MCF 10A (cell line): ENCODE data around the gene SLC22A23. TPM values are rescaled to one million over a fixed set of nuclear protein-coding genes. Genes with fewer than 3 reads are reported as not detected.

Experiments
- BruUV-seq: library from RNA; stranded (reverse); fragments of 400-500 nt; replicated peaks from 2 replicates; lab custom pipeline; 2021; lab: Mats Ljungman, UMichigan
- CTCF ChIA-PET: fragments of 300-600 bp; sonication (Branson Sonifier 250); formaldehyde crosslinking; extraction: SDS; loops from one replicate; lab custom pipeline; 2021; ENCODE audit warnings: antibody characterized with exemption, inconsistent platforms; lab: Yijun Ruan, JAX
- POLR2A ChIA-PET: fragments of 300-600, 350-650 bp; sonication (Branson Sonifier 250); formaldehyde crosslinking; extraction: SDS; loops from one replicate; lab custom pipeline; 2020; ENCODE audit warnings: antibody characterized with exemption, inconsistent platforms; lab: Yijun Ruan, JAX
- DNase-seq: peaks from one replicate; pipeline ENCODE4 v3.0.0-alpha.2; 2018; ENCODE audit not compliant: unreplicated experiment
- H3K27ac Mint-ChIP-seq: one replicate; pipeline ENCODE4 v1.8.0; 2022; ENCODE audit warnings: mild to moderate bottlenecking, low read depth, mixed read lengths; ENCODE audit not compliant: unreplicated experiment
- H3K27me3 Mint-ChIP-seq: one replicate; pipeline ENCODE4 v1.8.0; 2022; ENCODE audit warnings: mixed read lengths; ENCODE audit not compliant: insufficient read depth, unreplicated experiment
- H3K36me3 Mint-ChIP-seq: one replicate; pipeline ENCODE4 v1.8.0; 2022; ENCODE audit warnings: mild to moderate bottlenecking, moderate library complexity, mixed read lengths; ENCODE audit not compliant: insufficient read depth, unreplicated experiment
- H3K4me1 Mint-ChIP-seq: one replicate; pipeline ENCODE4 v1.8.0; 2022; ENCODE audit warnings: mixed read lengths; ENCODE audit not compliant: insufficient read depth, unreplicated experiment
- H3K4me3 Mint-ChIP-seq: one replicate; pipeline ENCODE4 v1.8.0; 2022; ENCODE audit warnings: mild to moderate bottlenecking, moderate library complexity, mixed read lengths; ENCODE audit not compliant: unreplicated experiment
- H3K9me3 Mint-ChIP-seq: one replicate; pipeline ENCODE4 v1.8.0; 2022; ENCODE audit warnings: mixed read lengths; ENCODE audit not compliant: unreplicated experiment
- intact Hi-C: fragments of 100-400 bp; cut with micrococcal nuclease; formaldehyde crosslinking; loops from 2 replicates; pipeline ENCODE4 v1.14.1; 2022
- total RNA-seq: library from RNA; stranded (reverse); gene quantifications from 2 replicates; pipeline ENCODE4 v1.2.3, GENCODE V29; 2022
- TF ChIP-seq, protein P1 (sequence below): fragments of 200-600 bp; IDR thresholded peaks from one replicate; pipeline ENCODE4 v1.8.0; 2022; ENCODE audit warnings: antibody characterized with exemption, mild to moderate bottlenecking; ENCODE audit not compliant: unreplicated experiment

Gene SLC22A23
- total RNA-seq, 1 experiment from 2014 or later, result 11.9 TPM

DNA sequence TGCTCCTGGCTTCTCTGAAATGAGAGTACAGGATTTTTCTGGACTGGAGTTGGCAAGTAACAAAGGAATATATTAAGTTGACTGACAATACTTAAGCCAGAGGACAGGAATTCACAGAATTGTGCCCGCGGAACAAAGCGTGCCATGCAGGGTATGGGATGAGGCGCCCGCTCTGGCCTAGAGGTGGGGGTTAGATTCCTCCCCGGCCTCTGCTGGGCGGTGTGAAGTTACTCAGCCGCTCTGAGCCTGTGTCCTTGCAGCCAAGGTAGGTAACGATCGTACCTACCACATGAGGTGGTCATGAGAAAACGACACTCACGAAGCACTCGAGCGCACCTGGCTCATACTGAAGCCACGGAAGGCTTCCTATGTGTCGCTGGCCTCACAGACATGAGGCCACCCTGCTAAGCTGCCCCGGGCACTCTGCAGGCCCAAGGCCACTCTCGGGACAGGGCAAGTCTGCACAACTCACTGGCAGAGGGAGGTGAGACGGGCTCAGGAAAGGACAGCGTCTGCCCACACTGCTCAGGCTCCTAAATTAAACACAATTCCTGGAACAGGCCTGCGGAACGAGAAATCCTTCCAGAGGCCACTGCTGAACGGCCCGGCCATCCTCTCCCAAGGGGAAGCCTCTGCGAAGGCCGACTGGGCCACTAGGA lies 127.3 kb downstream of the SLC22A23 start:
- Mint-ChIP-seq H3K27ac (no peak overlapping the region), H3K27me3 (no peaks in the 10 kb centered on the region), H3K9me3 (no peaks in the 10 kb centered on the region), H3K4me3 (no peak overlapping the region), H3K4me1 (peaks cover 8% of the 10 kb centered on the region), H3K36me3 (peaks cover 6% of the 10 kb centered on the region)
- ChIA-PET CTCF (no interaction called here), POLR2A (no interaction called here)
- TF ChIP-seq, protein P1, sequence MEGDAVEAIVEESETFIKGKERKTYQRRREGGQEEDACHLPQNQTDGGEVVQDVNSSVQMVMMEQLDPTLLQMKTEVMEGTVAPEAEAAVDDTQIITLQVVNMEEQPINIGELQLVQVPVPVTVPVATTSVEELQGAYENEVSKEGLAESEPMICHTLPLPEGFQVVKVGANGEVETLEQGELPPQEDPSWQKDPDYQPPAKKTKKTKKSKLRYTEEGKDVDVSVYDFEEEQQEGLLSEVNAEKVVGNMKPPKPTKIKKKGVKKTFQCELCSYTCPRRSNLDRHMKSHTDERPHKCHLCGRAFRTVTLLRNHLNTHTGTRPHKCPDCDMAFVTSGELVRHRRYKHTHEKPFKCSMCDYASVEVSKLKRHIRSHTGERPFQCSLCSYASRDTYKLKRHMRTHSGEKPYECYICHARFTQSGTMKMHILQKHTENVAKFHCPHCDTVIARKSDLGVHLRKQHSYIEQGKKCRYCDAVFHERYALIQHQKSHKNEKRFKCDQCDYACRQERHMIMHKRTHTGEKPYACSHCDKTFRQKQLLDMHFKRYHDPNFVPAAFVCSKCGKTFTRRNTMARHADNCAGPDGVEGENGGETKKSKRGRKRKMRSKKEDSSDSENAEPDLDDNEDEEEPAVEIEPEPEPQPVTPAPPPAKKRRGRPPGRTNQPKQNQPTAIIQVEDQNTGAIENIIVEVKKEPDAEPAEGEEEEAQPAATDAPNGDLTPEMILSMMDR, result no peak
- intact Hi-C loops, result no loop called here
- no TSS peak for BruUV-seq
- DNase-seq, result no peak

DNA sequence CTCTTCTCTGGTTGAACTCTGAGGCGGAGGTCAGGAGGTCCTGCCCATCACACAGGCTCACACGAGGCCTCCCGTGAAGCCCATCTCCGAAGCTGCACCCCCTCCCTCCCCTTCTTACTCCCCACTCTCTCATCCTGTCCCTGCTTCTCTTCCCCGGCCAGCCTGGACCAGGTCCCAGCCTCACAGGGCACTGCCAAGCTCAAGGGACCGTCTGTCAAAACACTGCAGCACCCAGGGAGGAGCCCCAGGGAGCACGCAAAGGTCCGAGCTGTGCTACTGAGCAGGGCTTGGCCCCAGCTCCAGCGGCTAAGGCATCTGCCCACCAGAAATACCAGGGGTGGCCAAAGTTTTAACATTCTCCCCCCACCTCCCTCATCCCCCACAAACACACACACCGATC lies 128.1 kb downstream of the SLC22A23 start:
- Mint-ChIP-seq H3K9me3 (no peaks in the 10 kb centered on the region), H3K4me1 (peaks cover 14% of the 10 kb centered on the region), H3K27me3 (no peaks in the 10 kb centered on the region), H3K36me3 (peaks cover 6% of the 10 kb centered on the region), H3K27ac (no peak overlapping the region), H3K4me3 (no peak overlapping the region)
- ChIA-PET CTCF (no interaction called here), POLR2A (no interaction called here)
- no peak for DNase-seq
- intact Hi-C loops, result no loop called here
- no TSS peak for BruUV-seq
- TF ChIP-seq, protein P1, result no peak

DNA sequence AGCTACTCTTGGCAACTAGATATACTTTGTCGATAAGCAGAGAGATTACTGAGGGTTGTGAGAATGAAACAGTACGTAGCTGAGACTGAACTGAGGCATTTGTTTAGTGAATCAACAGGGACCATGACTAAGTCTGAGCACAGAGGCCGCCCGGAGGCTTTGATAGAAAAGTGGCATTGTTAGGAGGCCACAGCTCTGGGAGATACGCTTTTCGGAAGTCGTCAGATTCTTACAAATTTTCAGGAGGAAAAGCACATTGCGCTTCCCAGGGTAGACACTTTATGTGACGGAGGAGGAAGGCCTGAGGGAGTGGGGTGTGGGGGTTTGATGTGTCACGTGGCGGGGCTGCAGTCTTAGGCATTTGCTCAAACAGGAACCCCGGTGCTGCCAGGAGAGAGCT lies 128.7 kb downstream of the SLC22A23 start:
- intact Hi-C loops, result no loop called here
- no peaks in the 10 kb centered on the region for H3K27me3 Mint-ChIP-seq
- no TSS peak for BruUV-seq
- H3K4me3 Mint-ChIP-seq, result no peak overlapping the region
- H3K4me1 Mint-ChIP-seq, result peaks cover 14% of the 10 kb centered on the region
- no peaks in the 10 kb centered on the region for H3K9me3 Mint-ChIP-seq
- peaks cover 6% of the 10 kb centered on the region for H3K36me3 Mint-ChIP-seq
- H3K27ac Mint-ChIP-seq, result no peak overlapping the region
- ChIA-PET CTCF (no interaction called here), POLR2A (interaction anchor here (1.1 kb wide), 1 partner anchor 10 kb away, joined by 3 read pairs; no protein-coding TSS in a partner anchor)
- TF ChIP-seq, protein P1, result no peak
- DNase-seq, result no peak

DNA sequence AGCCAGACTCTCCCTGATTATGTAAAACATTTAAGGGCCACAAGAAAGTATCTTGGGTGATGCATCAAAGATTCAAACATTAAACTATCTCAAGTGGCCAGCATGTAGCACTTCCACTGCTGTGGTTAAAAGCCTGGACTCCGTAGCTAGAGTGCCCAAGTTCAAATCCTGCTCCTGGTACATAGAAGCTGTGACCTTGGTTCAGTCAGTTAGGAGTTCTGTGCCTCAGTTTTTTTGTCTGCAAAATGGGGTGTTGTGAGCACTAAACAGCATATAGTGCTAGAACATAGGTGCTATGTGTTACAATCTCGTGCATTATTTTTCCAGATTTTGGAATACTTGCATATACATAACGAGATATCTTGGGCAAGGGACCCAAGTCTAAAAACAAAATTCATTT lies 129.4 kb downstream of the SLC22A23 start:
- no peak overlapping the region for H3K4me3 Mint-ChIP-seq
- peaks cover 6% of the 10 kb centered on the region for H3K36me3 Mint-ChIP-seq
- intact Hi-C loops, result no loop called here
- no peak overlapping the region for H3K27ac Mint-ChIP-seq
- POLR2A ChIA-PET, result interaction anchor here (1.1 kb wide), 1 partner anchor 11 kb away, joined by 3 read pairs; no protein-coding TSS in a partner anchor
- no peak for DNase-seq
- H3K9me3 Mint-ChIP-seq, result no peaks in the 10 kb centered on the region
- TF ChIP-seq, protein P1, result no peak
- no peaks in the 10 kb centered on the region for H3K27me3 Mint-ChIP-seq
- H3K4me1 Mint-ChIP-seq, result peaks cover 14% of the 10 kb centered on the region
- no TSS peak for BruUV-seq
- CTCF ChIA-PET, result no interaction called here
